ENCODE data around the gene EDNRA.

The EDNRA gene

DNA sequence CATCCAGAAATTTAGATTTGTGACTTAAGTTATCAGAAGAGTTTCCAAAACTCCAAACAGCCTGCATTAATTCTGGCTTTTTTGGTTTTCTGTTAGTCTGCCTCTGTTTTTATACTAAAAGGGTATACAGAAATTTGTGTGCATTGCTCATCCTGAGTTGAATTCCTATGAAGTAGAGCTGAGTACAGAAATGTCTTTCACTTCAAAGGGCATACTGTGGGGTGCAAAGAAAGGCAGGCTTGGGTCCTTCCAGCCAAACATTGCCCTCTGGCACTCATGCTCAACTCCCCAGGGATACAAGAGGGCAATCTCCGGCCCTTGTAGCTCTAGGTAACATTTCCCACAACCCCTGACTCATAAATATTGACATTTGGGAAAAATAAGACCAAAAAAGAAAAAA, 108.7 kb downstream of the EDNRA start:
- no peak for DNase-seq (ENCODE audit: low spot score)

DNA sequence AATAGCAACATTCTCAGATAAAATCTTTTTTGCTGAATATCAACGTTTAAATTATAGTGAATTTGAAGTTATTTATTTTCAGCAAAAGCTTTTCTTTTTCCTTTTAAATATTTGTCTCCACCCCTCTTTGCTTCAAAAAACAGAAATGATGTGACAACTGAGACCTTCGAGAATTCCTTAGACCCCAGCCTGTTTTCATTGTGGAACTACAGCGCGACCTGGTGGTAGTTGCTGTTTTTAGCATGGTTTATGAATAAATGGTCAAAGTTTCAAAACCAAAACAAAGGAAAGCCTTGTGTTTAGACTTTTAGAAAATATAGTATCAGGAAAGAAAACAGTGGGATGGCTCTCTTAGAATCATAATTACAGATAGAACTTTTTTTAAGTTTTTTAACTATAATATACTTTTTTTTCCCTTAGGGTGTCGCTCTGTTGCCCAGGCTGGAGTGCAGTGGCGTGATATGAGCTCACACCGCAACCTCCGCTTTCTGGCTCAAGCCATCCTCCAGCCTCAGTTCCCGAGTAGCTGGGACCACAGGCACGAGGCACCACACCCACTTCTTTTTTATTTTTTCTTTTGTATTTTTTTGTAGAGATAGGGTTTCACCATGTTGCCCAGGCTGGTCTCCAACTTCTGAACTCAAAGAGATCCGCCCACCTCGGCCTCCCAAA, 109.5 kb downstream of the EDNRA start:
- peak; percentile 29 for DNase-seq (ENCODE audit: low spot score)

DNA sequence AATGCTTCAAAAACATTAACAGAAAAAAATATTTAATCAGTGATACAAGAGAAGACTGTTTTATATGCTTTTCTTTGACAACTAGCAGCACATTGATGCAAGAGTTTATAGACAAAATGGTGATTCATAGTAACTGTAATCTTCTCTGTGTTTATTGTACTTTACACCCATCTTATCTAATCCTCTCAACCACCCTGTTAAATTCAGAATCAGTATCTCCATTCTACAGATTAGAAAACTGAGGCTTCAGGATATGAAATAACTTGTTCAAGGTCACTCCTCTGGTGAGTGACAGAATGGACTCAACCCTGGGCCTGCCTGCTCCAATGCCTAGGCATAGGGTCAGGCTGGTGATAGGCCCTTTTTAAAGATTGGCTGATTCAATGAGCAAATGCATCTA, 110.2 kb downstream of the EDNRA start:
- DNase-seq (ENCODE audit: low spot score), result no peak

DNA sequence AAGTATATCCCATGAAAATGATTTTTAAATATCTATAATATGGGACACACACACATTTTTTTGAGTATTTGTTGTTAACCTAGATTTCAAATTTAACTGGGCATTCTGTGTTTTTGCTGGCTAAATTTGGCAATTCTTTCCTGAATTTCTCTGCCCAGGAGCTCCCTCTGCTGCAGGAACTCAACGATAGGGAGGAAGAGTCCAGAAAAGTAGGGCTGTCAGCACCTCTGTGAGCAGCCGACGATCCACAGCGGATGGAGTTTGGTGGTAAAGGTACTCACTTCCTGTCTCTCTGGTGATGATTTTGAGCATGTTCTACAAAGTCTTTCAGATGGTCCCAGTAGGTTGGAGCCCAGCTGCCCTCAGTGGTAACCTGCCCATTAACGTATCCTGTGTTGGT, 113.2 kb downstream of the EDNRA start:
- no peak for DNase-seq (ENCODE audit: low spot score)
